ENCODE measurements around the gene SPECC1. TPM values are rescaled to one million over a fixed set of nuclear protein-coding genes. Genes with fewer than 3 reads are reported as not detected.
A peak's percentile ranks its signal among the peaks of the same experiment; 100 is the strongest.

SPECC1 gene
- total and polyA plus RNA-seq, 9 of the 15 experiments (the other 6 are each of a cell fraction or from before 2014, with no cell fraction given) = 2.4 to 19.6 (median 14.7) TPM

- BruUV-seq (replicated peaks) = no TSS peak
- TF ChIP-seq GATA2 (CRISPR knock-in tag; IDR thresholded peaks at IDR 0.05) (0 out of 2 replicates have a peak, but pooled peaks have one; percentile 4), KDM1A (IDR thresholded peaks at IDR 0.05) (no peak)
- POLR2A ChIA-PET = interaction anchor here (0.9 kb wide), 1 partner anchor 14 kb away, joined by 3 read pairs; no protein-coding TSS in a partner anchor
- no peaks in the 10 kb centered on the region for H3K27me3 ChIP-seq (ENCODE audit: control insufficient read depth in 2 of 2, insufficient read depth in 2 of 2, low read length in 2 of 2)
- H3K4me3 ChIP-seq = no peak overlapping the region
- no peaks in the 10 kb centered on the region for H3K79me2 ChIP-seq (ENCODE audit: control insufficient read depth, insufficient read depth, low read length)
- peaks cover 15% of the 10 kb centered on the region for H4K20me1 ChIP-seq (replicated peaks; ENCODE audit: control insufficient read depth, insufficient read depth, low read length)
- no peak overlapping the region for H3K9ac ChIP-seq (ENCODE audit: insufficient read depth in 1 of 2, low read depth in 2 of 2, low read length in 2 of 2)
- in situ Hi-C loops (cut with MboI) (no loop called here), intact Hi-C loops (cut with micrococcal nuclease) (no loop called here)
- FAIRE-seq (peak; percentile 40), ATAC-seq (0 out of 3 replicates have a peak, but pooled peaks have one; percentile 29), DNase-seq (ENCODE audit: extremely low read depth in 1 of 4, low spot score in 3 of 4) (no peak)
- H3K4me1 ChIP-seq (replicated peaks in 1 of 2; ENCODE audit: control insufficient read depth in 2 of 2, insufficient read depth in 2 of 2, low read length in 2 of 2) = peaks cover 8 to 19% of the 10 kb centered on the region in 2 experiments
- H3K4me2 ChIP-seq (ENCODE audit: insufficient read depth, low read length) = no peak overlapping the region
- no peaks in the 10 kb centered on the region for H3K9me1 ChIP-seq (ENCODE audit: control insufficient read depth, insufficient read depth, low read length)
- no peak overlapping the region for H2AFZ ChIP-seq (ENCODE audit: low read depth, low read length)
- H3K9me3 ChIP-seq (replicated peaks; ENCODE audit: control insufficient read depth, insufficient read depth, low read depth, low read length) = no peaks in the 10 kb centered on the region
- 32% methylated on average over 3 of the region's 3 CpGs for WGBS (ENCODE audit: insufficient coverage, low coverage, missing lambda C conversion rate)
- H3K36me3 ChIP-seq (ENCODE audit: control insufficient read depth, insufficient read depth, low read length) = no peaks in the 10 kb centered on the region
- CTCF ChIA-PET (ENCODE audit: low intra/inter-chr PET ratio) = no interaction called here
- H3K27ac ChIP-seq (ENCODE audit: extremely low read depth, low read depth, low read length) = no peak overlapping the region
Measured at GRCh38 chr17:20190605-20191004, 181.4 kb downstream of the SPECC1 start.

DNA sequence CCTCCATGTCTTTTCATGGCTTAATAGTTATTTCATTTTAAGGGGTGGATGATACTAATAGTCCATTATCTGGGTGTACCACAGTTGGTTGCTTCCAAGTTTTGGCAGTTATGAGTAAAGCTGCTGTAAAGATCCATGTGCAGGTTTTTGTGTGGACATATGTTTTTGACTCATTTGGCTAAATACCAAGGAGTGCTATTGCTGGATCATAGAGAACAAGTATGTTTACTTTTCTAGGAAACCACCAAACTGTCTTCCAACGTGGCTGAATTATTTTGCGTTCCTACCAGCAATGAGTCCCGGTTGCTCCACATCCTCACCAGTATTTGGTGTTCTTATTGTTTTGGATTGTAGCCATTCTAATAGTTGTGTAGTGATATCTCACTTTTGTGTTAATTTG lies 181.9 kb downstream of the SPECC1 start:
- Histone ChIP-seq H3K79me2 (ENCODE audit: control insufficient read depth, insufficient read depth, low read length) (no peaks in the 10 kb centered on the region), H3K27ac (ENCODE audit: extremely low read depth, low read depth, low read length) (no peak overlapping the region), H4K20me1 (replicated peaks; ENCODE audit: control insufficient read depth, insufficient read depth, low read length) (peaks cover 15% of the 10 kb centered on the region), H3K4me3 (no peak overlapping the region), H3K4me1 (replicated peaks in 1 of 2; ENCODE audit: control insufficient read depth in 2 of 2, insufficient read depth in 2 of 2, low read length in 2 of 2) (peaks cover 8 to 19% of the 10 kb centered on the region in 2 experiments), H3K36me3 (ENCODE audit: control insufficient read depth, insufficient read depth, low read length) (no peaks in the 10 kb centered on the region), H2AFZ (ENCODE audit: low read depth, low read length) (no peak overlapping the region), H3K27me3 (ENCODE audit: control insufficient read depth in 2 of 2, insufficient read depth in 2 of 2, low read length in 2 of 2) (no peaks in the 10 kb centered on the region), H3K9me1 (ENCODE audit: control insufficient read depth, insufficient read depth, low read length) (no peaks in the 10 kb centered on the region), H3K4me2 (ENCODE audit: insufficient read depth, low read length) (no peak overlapping the region), H3K9ac (ENCODE audit: insufficient read depth in 1 of 2, low read depth in 2 of 2, low read length in 2 of 2) (no peak overlapping the region), H3K9me3 (replicated peaks; ENCODE audit: control insufficient read depth, insufficient read depth, low read depth, low read length) (no peaks in the 10 kb centered on the region)
- intact Hi-C loops (cut with micrococcal nuclease) (no loop called here), in situ Hi-C loops (cut with MboI) (no loop called here)
- no peak for ATAC-seq
- POLR2A ChIA-PET = no interaction called here
- 21% methylated on average over 3 of the region's 3 CpGs for WGBS (ENCODE audit: insufficient coverage, low coverage, missing lambda C conversion rate)
- DNase-seq (ENCODE audit: extremely low read depth in 1 of 4, low spot score in 3 of 4) = no peak
- CTCF ChIA-PET (ENCODE audit: low intra/inter-chr PET ratio) = no interaction called here
- no TSS peak for BruUV-seq (replicated peaks)
- FAIRE-seq = no peak
- no peak for TF ChIP-seq CHD7 (IDR thresholded peaks at IDR 0.05; ENCODE audit: low read depth, low read length)
